C4-2B (cell line): ENCODE data around the gene SPEM1.

ENCODE experiments used
- H3K27ac ChIP-seq: fragments of 450-650 bp; 2 replicates; pipeline ENCODE4 v1.5.1; 2017
- ZFX ChIP-seq: fragments of 450-650 bp; IDR thresholded peaks from 2 replicates; pipeline ENCODE4 v1.6.1; 2017
- TF ChIP-seq, protein P1 (sequence below): fragments of 450-650 bp; conservative IDR thresholded peaks from 2 replicates; pipeline ENCODE4 v1.5.1; 2017; ENCODE audit warnings: mild to moderate bottlenecking

SPEM1 gene

DNA sequence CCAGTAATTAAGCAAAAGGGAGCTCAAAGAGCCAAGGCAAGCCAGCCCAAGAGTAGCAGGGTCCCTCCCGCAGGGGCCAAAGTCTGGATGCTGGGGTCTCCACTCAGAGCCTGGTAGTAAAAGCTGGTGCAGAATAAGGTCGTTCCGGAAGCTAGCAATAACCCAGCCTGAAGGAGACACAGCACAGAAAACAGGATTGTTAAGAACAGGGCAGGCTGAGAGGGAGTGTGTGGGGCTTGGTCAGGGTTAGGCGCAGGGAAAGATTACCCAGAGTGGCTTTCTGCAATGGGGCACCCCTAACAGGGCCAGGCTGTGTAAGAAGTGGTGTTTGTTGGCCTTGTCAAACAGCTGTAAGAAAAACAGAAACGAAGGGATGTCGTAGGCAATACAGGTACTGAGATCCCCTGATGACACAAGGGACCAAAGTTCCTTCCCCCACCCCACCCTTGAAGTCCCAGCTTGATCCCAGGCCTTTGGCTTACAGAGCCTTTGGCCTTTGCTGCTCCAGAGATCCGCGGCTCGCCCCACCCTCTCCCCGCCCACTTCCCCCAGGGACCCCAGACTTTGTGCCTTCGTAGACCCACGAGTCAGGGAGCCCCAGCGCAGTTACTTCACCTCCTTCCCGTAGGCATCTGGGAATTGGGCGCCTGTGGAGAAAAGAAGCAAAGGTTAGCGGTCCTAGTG, 16.9 kb upstream of the SPEM1 start:
- H3K27ac ChIP-seq = peak overlapping the region; percentile 86

DNA sequence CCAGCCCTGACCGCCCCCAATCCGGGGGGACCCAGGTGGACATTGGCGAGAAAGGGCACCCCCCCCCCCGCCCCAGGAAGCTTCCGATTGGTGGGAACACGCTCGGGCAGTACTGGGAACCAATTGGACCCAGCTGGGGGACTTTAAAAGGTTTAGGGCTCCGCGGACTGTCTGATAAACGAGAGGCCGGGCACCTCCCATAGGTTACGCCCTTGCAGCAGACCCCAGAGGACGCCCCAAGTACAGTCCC, 16.5 kb upstream of the SPEM1 start:
- peak overlapping the region; percentile 86 for H3K27ac ChIP-seq
- TF ChIP-seq, protein P1, sequence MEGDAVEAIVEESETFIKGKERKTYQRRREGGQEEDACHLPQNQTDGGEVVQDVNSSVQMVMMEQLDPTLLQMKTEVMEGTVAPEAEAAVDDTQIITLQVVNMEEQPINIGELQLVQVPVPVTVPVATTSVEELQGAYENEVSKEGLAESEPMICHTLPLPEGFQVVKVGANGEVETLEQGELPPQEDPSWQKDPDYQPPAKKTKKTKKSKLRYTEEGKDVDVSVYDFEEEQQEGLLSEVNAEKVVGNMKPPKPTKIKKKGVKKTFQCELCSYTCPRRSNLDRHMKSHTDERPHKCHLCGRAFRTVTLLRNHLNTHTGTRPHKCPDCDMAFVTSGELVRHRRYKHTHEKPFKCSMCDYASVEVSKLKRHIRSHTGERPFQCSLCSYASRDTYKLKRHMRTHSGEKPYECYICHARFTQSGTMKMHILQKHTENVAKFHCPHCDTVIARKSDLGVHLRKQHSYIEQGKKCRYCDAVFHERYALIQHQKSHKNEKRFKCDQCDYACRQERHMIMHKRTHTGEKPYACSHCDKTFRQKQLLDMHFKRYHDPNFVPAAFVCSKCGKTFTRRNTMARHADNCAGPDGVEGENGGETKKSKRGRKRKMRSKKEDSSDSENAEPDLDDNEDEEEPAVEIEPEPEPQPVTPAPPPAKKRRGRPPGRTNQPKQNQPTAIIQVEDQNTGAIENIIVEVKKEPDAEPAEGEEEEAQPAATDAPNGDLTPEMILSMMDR = no peak
- TF ChIP-seq ZFX = 0 out of 2 replicates have a peak, but pooled peaks have one; percentile 13

More for the DNA sequence above, 16.9 kb upstream of the SPEM1 start:
- no peak for TF ChIP-seq ZFX
- TF ChIP-seq, protein P1 = no peak

DNA sequence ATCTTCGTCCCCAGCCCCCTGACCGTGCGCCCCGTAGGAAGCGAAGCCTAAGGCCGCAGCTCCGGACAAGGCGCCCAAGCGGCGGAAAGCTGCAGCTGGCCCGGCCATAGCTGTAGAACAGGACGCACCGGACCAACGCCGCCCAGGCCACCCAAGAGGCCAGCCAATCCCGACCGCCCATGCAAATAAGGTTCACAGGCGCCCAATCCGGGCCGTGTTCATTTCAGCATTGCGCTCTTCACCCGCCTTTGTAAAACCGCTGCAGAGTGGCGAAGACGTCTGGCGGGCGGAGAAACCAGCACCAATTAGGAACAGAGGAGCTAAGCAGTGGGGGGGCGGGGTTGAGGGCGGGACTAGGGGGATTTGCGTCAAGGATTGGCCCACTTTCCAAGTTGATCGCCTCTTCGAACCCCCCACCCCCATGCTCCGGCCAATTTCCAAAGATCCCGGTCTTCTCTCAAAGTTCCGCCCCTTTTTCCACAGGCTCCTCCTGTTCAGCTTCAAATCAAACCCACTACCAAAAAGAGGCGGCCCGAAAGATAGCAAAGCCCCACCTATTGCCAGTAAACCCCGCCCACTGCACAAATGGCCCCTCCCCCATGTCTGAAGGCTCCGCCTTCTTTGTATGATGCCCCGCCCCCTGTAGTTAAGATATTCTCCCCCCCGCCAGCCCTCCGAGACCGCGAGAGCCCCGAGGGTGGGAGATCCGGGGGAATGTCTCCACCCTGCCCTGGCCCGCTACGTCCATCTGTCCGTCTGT, 16.0 kb upstream of the SPEM1 start, which contains the start of gene TMEM256:
Gene TMEM256 (minus strand): TSS at position 121 of the 760 bp plus-strand sequence. CDS start 13 bp downstream, at position 108.
- peak within 1 kb of the TSS; percentile 86 for H3K27ac ChIP-seq
- TF ChIP-seq, protein P1 = no peak
- no peak for TF ChIP-seq ZFX

DNA sequence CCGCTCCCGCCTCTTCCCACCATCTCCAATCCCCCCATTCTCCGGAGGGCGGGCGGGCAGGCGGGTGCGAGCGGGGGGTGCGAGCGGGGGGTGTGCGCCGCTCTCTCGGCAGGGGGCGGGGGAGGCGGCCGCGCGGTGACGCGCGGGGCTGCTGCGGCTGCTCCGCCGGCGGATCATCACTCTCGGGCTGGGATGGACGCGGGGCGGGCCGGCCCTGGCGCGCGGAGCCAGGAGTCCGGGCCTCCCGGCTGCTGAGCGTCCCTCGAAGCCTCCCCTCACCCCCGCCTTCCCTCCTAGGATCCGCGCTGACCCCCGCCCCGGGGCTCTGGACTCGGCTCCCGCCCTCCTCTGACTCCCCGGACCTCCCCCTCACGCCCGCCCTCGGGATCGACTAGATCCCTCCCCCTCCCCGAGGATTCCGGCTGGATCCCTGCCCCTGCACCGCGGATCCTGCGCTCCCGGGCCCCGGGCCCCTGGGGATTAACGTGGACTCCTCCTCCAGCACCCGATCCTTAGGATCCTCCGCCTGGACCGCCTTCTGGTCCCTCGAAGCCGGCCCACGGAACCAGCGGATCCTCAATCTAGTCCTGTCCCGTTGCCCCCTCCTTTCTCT, 15.3 kb upstream of the SPEM1 start:
- TF ChIP-seq ZFX = no peak
- TF ChIP-seq, protein P1 = no peak
- H3K27ac ChIP-seq = peak overlapping the region; percentile 86

DNA sequence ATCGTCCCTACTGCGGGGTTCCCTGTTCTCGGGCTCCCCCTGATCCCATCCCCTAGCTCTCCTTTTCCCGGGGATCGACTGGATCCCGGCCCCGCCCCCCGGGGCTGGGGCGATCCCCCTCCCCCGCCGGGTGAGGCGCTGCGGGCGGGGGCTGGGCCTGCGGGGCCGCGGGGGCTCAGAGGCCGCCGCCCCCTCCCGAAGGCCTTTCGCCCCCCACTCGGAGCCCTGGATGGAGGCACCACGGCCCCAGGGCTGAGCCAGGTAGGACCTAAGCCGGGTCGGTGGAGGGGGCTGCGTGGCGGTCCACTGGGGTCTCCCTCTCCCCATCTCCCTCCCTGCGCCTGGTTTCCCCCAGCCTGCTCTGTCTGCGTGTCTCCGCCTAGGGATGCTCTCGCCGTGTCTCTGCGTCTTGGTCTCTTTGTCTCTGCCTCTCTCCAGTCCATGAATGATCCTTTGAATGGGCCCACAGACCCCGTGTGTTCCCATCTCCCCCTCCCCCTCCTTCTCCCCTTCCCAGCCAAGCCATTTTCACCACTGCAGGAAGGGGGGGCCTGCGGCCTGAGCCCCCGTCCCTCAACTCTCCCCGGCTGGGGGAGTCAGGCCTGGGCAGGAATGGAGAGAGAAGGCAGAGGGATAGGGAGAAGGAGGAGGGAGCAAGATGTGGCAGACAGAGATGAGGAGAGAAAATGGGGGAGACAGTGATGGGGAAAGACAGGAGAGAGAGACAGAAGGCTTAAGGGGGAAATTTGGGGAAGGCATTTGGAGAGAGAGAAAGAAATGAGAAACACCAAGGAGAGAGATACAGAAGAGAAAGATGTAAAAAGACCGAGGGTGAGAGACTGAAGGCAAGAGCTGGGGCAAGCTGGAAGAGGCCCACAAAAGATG, 14.5 kb upstream of the SPEM1 start:
- H3K27ac ChIP-seq = peak overlapping the region; percentile 86

DNA sequence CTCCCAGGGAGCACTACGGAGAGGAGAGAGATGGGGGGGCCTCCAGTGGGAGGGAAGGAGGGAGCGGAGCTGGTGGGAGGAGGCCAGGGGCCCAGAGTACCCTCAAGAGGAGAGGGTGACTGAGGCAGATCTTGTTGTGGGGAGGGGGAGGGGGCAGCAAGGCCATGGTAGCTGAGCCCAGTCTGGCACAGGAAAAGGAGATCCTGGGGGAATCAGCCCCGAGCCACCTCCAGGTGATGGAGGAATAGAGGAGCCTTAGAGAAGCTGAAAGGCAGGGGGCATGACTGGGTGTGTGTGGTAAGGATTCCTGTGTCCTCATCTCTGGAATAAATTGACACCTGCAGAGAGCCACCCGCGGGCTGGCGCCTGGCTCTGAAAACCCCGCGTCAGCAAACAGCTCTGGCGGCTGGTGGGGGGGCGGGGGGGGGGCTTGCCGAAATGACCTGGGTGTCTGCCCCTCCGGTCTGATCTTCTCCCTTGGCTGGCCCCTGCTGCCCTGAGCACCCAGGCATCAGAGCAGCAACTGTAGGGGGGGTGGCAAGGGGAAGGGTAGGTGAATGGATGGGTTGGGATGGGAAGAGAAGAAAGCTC, 13.8 kb upstream of the SPEM1 start:
- H3K27ac ChIP-seq = no peak overlapping the region
- TF ChIP-seq ZFX = no peak
- TF ChIP-seq, protein P1 = no peak

More for the DNA sequence above, 14.5 kb upstream of the SPEM1 start:
- TF ChIP-seq, protein P1 = no peak
- no peak for TF ChIP-seq ZFX
